Endodermal cell (in vitro differentiated cells): ENCODE data around the gene LMF1. TPM values are rescaled to one million over a fixed set of nuclear protein-coding genes. Genes with fewer than 3 reads are reported as not detected.

Experiments
- DNase-seq: peaks from one replicate; pipeline ENCODE4 v3.0.0-alpha.2; 2017
- H3K27ac ChIP-seq: 2 replicates; pipeline ENCODE4 v1.5.1; 2013; ENCODE audit warnings: mild to moderate bottlenecking, low read depth, low read length, moderate library complexity
- H3K27me3 ChIP-seq: 2 replicates; pipeline ENCODE4 v1.6.1; 2013; ENCODE audit warnings: mild to moderate bottlenecking, low read length, moderate library complexity; ENCODE audit not compliant: insufficient read depth, control insufficient read depth, poor library complexity, severe bottlenecking
- H3K36me3 ChIP-seq: 2 replicates; pipeline ENCODE4 v1.7.0; 2013; ENCODE audit warnings: mild to moderate bottlenecking, low read length, moderate library complexity; ENCODE audit not compliant: control insufficient read depth, insufficient read depth
- H3K4me1 ChIP-seq: one replicate; pipeline ENCODE4 v1.7.0; 2013; ENCODE audit warnings: low read length; ENCODE audit not compliant: control insufficient read depth, insufficient read depth
- H3K4me3 ChIP-seq: 2 replicates; pipeline ENCODE4 v1.5.1; 2013; ENCODE audit warnings: mild to moderate bottlenecking, low read length, moderate library complexity
- H3K9ac ChIP-seq: 2 replicates; pipeline ENCODE4 v1.6.1; 2013; ENCODE audit warnings: mild to moderate bottlenecking, low read length, moderate library complexity; ENCODE audit not compliant: poor library complexity, severe bottlenecking; ENCODE audit errors: extremely low read depth
- H3K9me3 ChIP-seq: 2 replicates; pipeline ENCODE4 v1.6.1; 2013; ENCODE audit warnings: mild to moderate bottlenecking, low read length, moderate library complexity; ENCODE audit not compliant: control insufficient read depth
- H3K27ac Mint-ChIP-seq: 2 replicates; pipeline ENCODE4 v1.8.0; 2020; ENCODE audit warnings: mixed read lengths
- H3K27me3 Mint-ChIP-seq: 2 replicates; pipeline ENCODE4 v1.8.0; 2021; ENCODE audit warnings: mild to moderate bottlenecking, mixed read lengths; ENCODE audit not compliant: insufficient read depth
- H3K36me3 Mint-ChIP-seq: 2 replicates; pipeline ENCODE4 v1.8.0; 2020; ENCODE audit warnings: low read depth, mixed read lengths
- H3K4me1 Mint-ChIP-seq: 2 replicates; pipeline ENCODE4 v1.8.0; 2020; ENCODE audit warnings: mixed read lengths
- H3K4me3 Mint-ChIP-seq: 2 replicates; pipeline ENCODE4 v1.8.0; 2020; ENCODE audit warnings: mild to moderate bottlenecking, moderate library complexity, mixed read lengths
- H3K9me3 Mint-ChIP-seq: 2 replicates; pipeline ENCODE4 v1.8.0; 2020; ENCODE audit warnings: mild to moderate bottlenecking, mixed read lengths
- WGBS, 2 experiments: methylation state at CpG; one replicate each; pipeline versions ENCODE4 v1.1.5 to v1.1.7; 2013; ENCODE audit warnings: missing lambda C conversion rate in 2 of 2, mixed read lengths in 1 of 2; ENCODE audit not compliant: insufficient coverage in 1 of 2, insufficient read length in 1 of 2; 5-methylcytosine and 5-hydroxymethylcytosine counted together
- total RNA-seq, 2 donors: library from RNA; stranded (reverse); fragmentation: NEBNext Ultra II Directional in 1 of 2; extraction: Animal tissue kit (Norgen Biotek cat#: 25700) in 1 of 2; gene quantifications; 2 replicates in 1 of 2; 3 replicates in 1 of 2; pipeline ENCODE4 v1.2.1, GENCODE V29; 2021
- TF ChIP-seq, protein P1 (sequence below): fragments of 200-600 bp; sonication (generic); conservative IDR thresholded peaks from 2 replicates; pipeline ENCODE4 v1.5.0; 2021; ENCODE audit warnings: antibody characterized with exemption, mild to moderate bottlenecking

Gene LMF1
- total RNA-seq, 2 donors from 2014 or later = 13.7 to 15.1 TPM

DNA sequence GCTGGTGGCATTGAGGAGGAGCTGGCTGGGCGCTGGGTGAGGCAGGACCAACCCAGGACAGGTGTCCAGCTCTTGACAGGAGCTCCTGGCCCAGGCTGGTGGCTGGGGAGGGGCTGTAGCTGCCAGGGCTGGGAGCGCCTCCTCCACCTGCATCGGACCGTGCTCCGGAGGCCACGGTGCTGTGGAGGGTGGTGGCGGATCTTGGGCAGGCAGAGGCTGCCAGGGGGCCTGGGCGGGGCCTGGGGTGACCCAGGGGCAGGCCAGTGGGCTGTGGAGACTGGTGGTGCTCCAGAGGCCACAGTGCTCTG lies 42.8 kb upstream of the LMF1 start:
- H3K27ac ChIP-seq = no peak overlapping the region
- TF ChIP-seq, protein P1, sequence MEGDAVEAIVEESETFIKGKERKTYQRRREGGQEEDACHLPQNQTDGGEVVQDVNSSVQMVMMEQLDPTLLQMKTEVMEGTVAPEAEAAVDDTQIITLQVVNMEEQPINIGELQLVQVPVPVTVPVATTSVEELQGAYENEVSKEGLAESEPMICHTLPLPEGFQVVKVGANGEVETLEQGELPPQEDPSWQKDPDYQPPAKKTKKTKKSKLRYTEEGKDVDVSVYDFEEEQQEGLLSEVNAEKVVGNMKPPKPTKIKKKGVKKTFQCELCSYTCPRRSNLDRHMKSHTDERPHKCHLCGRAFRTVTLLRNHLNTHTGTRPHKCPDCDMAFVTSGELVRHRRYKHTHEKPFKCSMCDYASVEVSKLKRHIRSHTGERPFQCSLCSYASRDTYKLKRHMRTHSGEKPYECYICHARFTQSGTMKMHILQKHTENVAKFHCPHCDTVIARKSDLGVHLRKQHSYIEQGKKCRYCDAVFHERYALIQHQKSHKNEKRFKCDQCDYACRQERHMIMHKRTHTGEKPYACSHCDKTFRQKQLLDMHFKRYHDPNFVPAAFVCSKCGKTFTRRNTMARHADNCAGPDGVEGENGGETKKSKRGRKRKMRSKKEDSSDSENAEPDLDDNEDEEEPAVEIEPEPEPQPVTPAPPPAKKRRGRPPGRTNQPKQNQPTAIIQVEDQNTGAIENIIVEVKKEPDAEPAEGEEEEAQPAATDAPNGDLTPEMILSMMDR = no peak
- H3K27me3 Mint-ChIP-seq = no peaks in the 10 kb centered on the region
- DNase-seq = no peak
- H3K4me3 ChIP-seq = no peak overlapping the region
- no peaks in the 10 kb centered on the region for H3K36me3 ChIP-seq
- no peaks in the 10 kb centered on the region for H3K4me1 ChIP-seq
- peaks cover under 1% of the 10 kb centered on the region for H3K4me1 Mint-ChIP-seq
- H3K9ac ChIP-seq = no peak overlapping the region
- 93% methylated on average over 8 of the region's 8 CpGs; no CpG with 5 or more reads in 1 of the 2 experiments for WGBS, 2 experiments
- no peaks in the 10 kb centered on the region for H3K9me3 ChIP-seq
- no peaks in the 10 kb centered on the region for H3K27me3 ChIP-seq
- no peaks in the 10 kb centered on the region for H3K36me3 Mint-ChIP-seq
- H3K9me3 Mint-ChIP-seq = no peaks in the 10 kb centered on the region
- H3K27ac Mint-ChIP-seq = no peak overlapping the region
- H3K4me3 Mint-ChIP-seq = no peak overlapping the region

GRCh38 chr16:1012722-1013592 lies 42.2 kb upstream of the LMF1 start:
- Histone ChIP-seq H3K9ac (no peak overlapping the region), H3K4me3 (no peak overlapping the region), H3K27me3 (no peaks in the 10 kb centered on the region), H3K36me3 (no peaks in the 10 kb centered on the region), H3K4me1 (no peaks in the 10 kb centered on the region), H3K27ac (no peak overlapping the region), H3K9me3 (no peaks in the 10 kb centered on the region)
- Mint-ChIP-seq H3K4me3 (no peak overlapping the region), H3K9me3 (no peaks in the 10 kb centered on the region), H3K36me3 (no peaks in the 10 kb centered on the region), H3K27ac (no peak overlapping the region), H3K4me1 (no peaks in the 10 kb centered on the region), H3K27me3 (no peaks in the 10 kb centered on the region)
- WGBS, 2 experiments = 92 to 93% methylated on average over 13 to 28 of the region's 28 CpGs
- no peak for DNase-seq
- TF ChIP-seq, protein P1 = no peak

DNA sequence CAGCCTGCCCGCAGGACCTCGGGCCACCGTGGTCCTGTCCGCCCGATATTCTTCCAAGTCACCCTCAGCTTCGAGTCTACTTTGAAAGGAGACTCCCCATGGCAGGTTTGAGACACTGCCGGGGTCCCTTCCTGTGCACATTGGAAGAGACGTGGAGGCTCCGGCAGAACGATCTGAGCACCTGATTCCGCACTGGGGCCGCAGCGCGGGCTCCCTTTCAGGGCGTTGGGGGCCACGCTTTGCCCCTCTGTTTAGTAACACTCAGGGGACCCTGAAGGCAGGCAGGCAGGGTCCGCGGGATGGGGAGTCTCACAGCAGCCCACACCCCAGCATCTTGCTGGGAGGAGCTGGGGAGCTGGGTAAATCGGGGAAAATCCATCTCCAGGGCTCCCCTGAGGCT lies 41.4 kb upstream of the LMF1 start:
- 94 to 95% methylated on average over 19 of the region's 19 CpGs for WGBS, 2 experiments
- Mint-ChIP-seq H3K36me3 (no peaks in the 10 kb centered on the region), H3K27ac (no peak overlapping the region), H3K9me3 (no peaks in the 10 kb centered on the region), H3K4me1 (no peaks in the 10 kb centered on the region), H3K4me3 (no peak overlapping the region), H3K27me3 (no peaks in the 10 kb centered on the region)
- Histone ChIP-seq H3K27me3 (no peaks in the 10 kb centered on the region), H3K27ac (no peak overlapping the region), H3K36me3 (no peaks in the 10 kb centered on the region), H3K9me3 (no peaks in the 10 kb centered on the region), H3K9ac (no peak overlapping the region), H3K4me3 (no peak overlapping the region), H3K4me1 (no peaks in the 10 kb centered on the region)
- TF ChIP-seq, protein P1 = no peak
- DNase-seq = no peak
